Activated CD8-positive, alpha-beta T cell treated with anti-CD3 and anti-CD28 coated beads for 36 hours (primary cell): ENCODE measurements around the gene SH3PXD2B. TPM values are rescaled to one million over a fixed set of nuclear protein-coding genes. Genes with fewer than 3 reads are reported as not detected.
"Not testable (repeated sequence)": the region's sequence is repeated elsewhere in the genome, so short reads cannot be mapped to it uniquely, and the experiment has no call there.

Source experiments
- ATAC-seq: fragments of 200-7000 bp; cut with Tn5 transposase; one replicate; pipeline ENCODE4 v1.10.0; 2021; ENCODE audit warnings: mild to moderate bottlenecking, moderate library complexity
- CTCF ChIA-PET: fragments of 350-600 bp; sonication (Branson Sonifier 250); formaldehyde crosslinking; loops from one replicate; lab custom pipeline; 2021; ENCODE audit warnings: antibody characterized with exemption; lab: Charles Lee
- POLR2A ChIA-PET: fragments of 350-600 bp; sonication (Branson Sonifier 250); formaldehyde crosslinking; loops from one replicate; lab custom pipeline; 2021; ENCODE audit warnings: antibody characterized with exemption; lab: Charles Lee
- DNase-seq: peaks from one replicate; pipeline ENCODE4 v3.0.0-alpha.2; 2020
- H3K27ac Mint-ChIP-seq: one replicate; pipeline ENCODE4 v1.8.0; 2021; ENCODE audit warnings: mild to moderate bottlenecking, mixed read lengths
- H3K27me3 Mint-ChIP-seq: one replicate; pipeline ENCODE4 v1.8.0; 2021; ENCODE audit warnings: mixed read lengths
- H3K36me3 Mint-ChIP-seq: one replicate; pipeline ENCODE4 v1.8.0; 2021; ENCODE audit warnings: low read depth, mixed read lengths
- H3K4me1 Mint-ChIP-seq: one replicate; pipeline ENCODE4 v1.8.0; 2021; ENCODE audit warnings: low read depth, mixed read lengths
- H3K4me3 Mint-ChIP-seq: one replicate; pipeline ENCODE4 v1.8.0; 2021; ENCODE audit warnings: mild to moderate bottlenecking, moderate library complexity, mixed read lengths
- H3K9me3 Mint-ChIP-seq: one replicate; pipeline ENCODE4 v1.8.0; 2021; ENCODE audit warnings: mixed read lengths
- CTCF ChIP-seq: fragments of 200-600 bp; IDR thresholded peaks from one replicate; pipeline ENCODE4 v1.8.0; 2022; ENCODE audit warnings: antibody characterized with exemption, mild to moderate bottlenecking
- intact Hi-C: fragments of 100-400 bp; cut with micrococcal nuclease; formaldehyde crosslinking; loops from one replicate; pipeline ENCODE4 v1.10.0; 2022
- total RNA-seq, 2 experiments: library from RNA; stranded (reverse); gene quantifications; one replicate each; pipeline ENCODE4 v1.2.3, GENCODE V29; 2021

Gene SH3PXD2B
- total RNA-seq, 2 experiments from 2014 or later = 0.38 to 0.47 TPM

- H3K4me3 Mint-ChIP-seq = no peak overlapping the region
- DNase-seq = no peak
- H3K4me1 Mint-ChIP-seq = no peaks in the 10 kb centered on the region
- no peak for ATAC-seq
- H3K27me3 Mint-ChIP-seq = no peaks in the 10 kb centered on the region
- H3K9me3 Mint-ChIP-seq = no peaks in the 10 kb centered on the region
- TF ChIP-seq CTCF = no peak
- intact Hi-C loops = no loop called here
- H3K27ac Mint-ChIP-seq = no peak overlapping the region
- ChIA-PET POLR2A (no interaction called here), CTCF (no interaction called here)
- no peaks in the 10 kb centered on the region for H3K36me3 Mint-ChIP-seq
Observed at GRCh38 chr5:172350212-172351181, 103.8 kb downstream of the SH3PXD2B start.

DNA sequence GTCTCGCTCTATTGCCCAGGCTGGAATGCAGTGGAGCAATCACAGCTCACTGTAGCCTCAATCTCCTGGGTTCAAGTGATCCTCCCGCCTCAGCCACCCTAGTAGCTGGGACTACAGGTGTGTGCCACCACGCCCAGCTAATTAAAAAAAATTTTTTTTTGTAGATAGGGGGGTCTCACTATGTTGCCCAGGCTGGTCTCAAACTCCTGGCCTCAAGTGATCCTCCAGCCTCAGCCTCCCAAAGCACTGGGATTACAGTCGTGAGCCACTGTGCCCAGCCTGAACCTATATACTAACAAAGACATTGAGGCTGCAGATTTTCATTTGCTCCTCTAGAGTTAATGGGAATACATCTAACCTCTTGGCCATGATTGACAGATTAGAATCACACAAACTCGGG, 105.6 kb downstream of the SH3PXD2B start:
- H3K27ac Mint-ChIP-seq, ATAC-seq, H3K9me3 Mint-ChIP-seq, H3K4me3 Mint-ChIP-seq, H3K27me3 Mint-ChIP-seq, H3K4me1 Mint-ChIP-seq, CTCF ChIA-PET, intact Hi-C loops, DNase-seq, POLR2A ChIA-PET, H3K36me3 Mint-ChIP-seq: not testable (repeated sequence)

DNA sequence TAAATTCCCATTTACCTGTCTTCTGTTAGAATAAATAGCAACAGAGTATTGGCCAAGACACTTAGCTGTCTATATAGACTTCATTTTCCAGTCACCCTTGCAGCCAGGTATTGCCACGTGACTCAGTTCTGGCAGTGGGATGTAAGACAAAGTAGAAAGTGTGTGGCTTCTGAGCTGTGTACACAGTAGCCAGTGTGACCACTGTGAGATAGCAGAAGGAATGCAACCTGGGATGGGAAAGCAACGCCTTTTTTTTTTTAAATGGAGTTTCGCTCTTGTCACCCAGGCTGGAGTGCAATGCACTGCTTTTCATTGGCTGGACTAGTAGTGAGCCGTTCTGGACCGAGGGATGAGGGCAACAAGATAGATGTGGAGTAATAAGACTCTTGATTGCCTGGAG, 106.2 kb downstream of the SH3PXD2B start:
- TF ChIP-seq CTCF = no peak
- Mint-ChIP-seq H3K27ac (no peak overlapping the region), H3K27me3 (no peaks in the 10 kb centered on the region), H3K4me1 (no peaks in the 10 kb centered on the region), H3K36me3 (no peaks in the 10 kb centered on the region), H3K4me3 (no peak overlapping the region), H3K9me3 (no peaks in the 10 kb centered on the region)
- intact Hi-C loops = no loop called here
- CTCF ChIA-PET = no interaction called here
- POLR2A ChIA-PET = no interaction called here
- no peak for DNase-seq
- ATAC-seq = no peak

DNA sequence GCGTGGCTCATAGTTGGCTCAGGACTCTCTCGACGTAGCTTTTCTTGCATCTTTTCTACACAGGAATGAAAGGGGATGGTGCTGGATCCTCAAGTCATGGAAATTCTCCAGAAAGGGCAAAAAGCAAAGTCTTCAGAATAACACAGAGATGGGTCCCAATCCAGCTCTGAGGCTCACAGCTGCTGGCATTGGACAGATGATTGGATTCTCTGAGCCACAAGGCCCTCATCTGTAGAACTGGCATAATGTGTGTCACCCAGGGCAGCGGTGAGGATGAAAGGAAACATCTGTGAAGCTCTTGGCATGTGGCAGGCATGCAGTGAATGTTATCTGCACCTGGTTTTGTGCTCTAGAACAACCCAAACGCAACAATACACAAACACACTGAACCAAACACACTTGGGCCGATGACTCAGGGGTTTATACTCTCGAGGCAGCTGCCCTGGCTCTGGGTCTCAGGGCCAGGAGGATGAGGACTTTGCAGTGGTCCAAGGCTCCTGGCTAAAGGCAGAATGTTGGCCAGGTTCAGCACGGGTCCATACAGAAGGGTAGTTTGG, 106.8 kb downstream of the SH3PXD2B start:
- no peak for TF ChIP-seq CTCF
- Mint-ChIP-seq H3K4me1 (no peaks in the 10 kb centered on the region), H3K27me3 (no peaks in the 10 kb centered on the region), H3K27ac (no peak overlapping the region), H3K4me3 (no peak overlapping the region), H3K36me3 (no peaks in the 10 kb centered on the region), H3K9me3 (no peaks in the 10 kb centered on the region)
- DNase-seq (no peak), ATAC-seq (no peak)
- POLR2A ChIA-PET = interaction anchor here (0.6 kb wide), 2 partner anchors 20 to 43 kb away, joined by 3 read pairs; no protein-coding TSS in a partner anchor
- intact Hi-C loops = no loop called here
- CTCF ChIA-PET = interaction anchor here (1.1 kb wide), 1 partner anchor 38 kb away, joined by 3 read pairs; no protein-coding TSS in a partner anchor

DNA sequence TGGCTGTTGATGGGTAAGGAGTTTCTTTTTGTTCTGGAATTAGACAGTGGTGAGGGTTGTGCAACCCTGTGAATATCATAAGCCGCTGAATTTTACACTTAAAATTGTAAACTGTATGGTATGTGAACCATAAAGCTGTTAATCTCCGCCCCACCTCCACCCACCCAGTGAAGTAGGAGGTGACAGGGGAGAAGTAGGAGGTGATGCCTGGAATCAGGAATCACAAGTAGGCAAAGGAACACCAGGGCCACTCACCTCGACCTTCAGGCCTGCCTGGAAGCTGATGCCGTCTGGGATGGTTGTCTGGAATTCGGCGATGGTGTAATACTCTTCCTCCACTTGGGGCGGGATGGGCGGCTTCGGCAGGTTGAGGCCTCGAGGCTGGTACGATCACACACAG, 108.4 kb downstream of the SH3PXD2B start:
- ATAC-seq (no peak), DNase-seq (no peak)
- Mint-ChIP-seq H3K9me3 (no peaks in the 10 kb centered on the region), H3K27ac (no peak overlapping the region), H3K4me1 (no peaks in the 10 kb centered on the region), H3K27me3 (no peaks in the 10 kb centered on the region), H3K36me3 (no peaks in the 10 kb centered on the region), H3K4me3 (no peak overlapping the region)
- ChIA-PET CTCF (no interaction called here), POLR2A (no interaction called here)
- intact Hi-C loops = no loop called here
- TF ChIP-seq CTCF = no peak
